Panc1 (cell line): ENCODE measurements around the gene ACOXL. TPM values are rescaled to one million over a fixed set of nuclear protein-coding genes. Genes with fewer than 3 reads are reported as not detected.

ENCODE experiments used
- ATAC-seq: fragments of 200-7000 bp; cut with Tn5 transposase; 2 replicates; pipeline ENCODE4 v1.9.1; 2020; ENCODE audit warnings: mild to moderate bottlenecking, moderate library complexity
- BruUV-seq: library from RNA; stranded (reverse); fragments of 400-500 nt; replicated peaks from 2 replicates; lab custom pipeline; 2021; lab: Mats Ljungman, UMichigan
- CTCF ChIA-PET: fragments of 300-600 bp; sonication (Branson Sonifier 250); formaldehyde crosslinking; loops from one replicate; lab custom pipeline; 2022; ENCODE audit warnings: antibody characterized with exemption; lab: Charles Lee
- POLR2A ChIA-PET: fragments of 300-600 bp; sonication (Branson Sonifier 250); formaldehyde crosslinking; loops from one replicate; lab custom pipeline; 2022; ENCODE audit warnings: antibody characterized with exemption; lab: Charles Lee
- DNase-seq: peaks from one replicate; pipeline ENCODE4 v3.0.0-alpha.2; 2010; ENCODE audit warnings: low read depth, low spot score
- H3K27ac ChIP-seq: 2 replicates; pipeline ENCODE4 v1.5.1; 2011; ENCODE audit warnings: mild to moderate bottlenecking, low read length, inconsistent platforms
- H3K27me3 ChIP-seq: fragments of 200-500 bp; sonication (Bioruptor generic); 2 replicates; pipeline ENCODE4 v1.6.0; 2014; ENCODE audit warnings: low read length, inconsistent platforms; ENCODE audit not compliant: control insufficient read depth, insufficient read depth
- H3K36me3 ChIP-seq: fragments of 200-500 bp; sonication (Bioruptor generic); 2 replicates; pipeline ENCODE4 v1.5.1; 2014; ENCODE audit warnings: inconsistent platforms, mild to moderate bottlenecking, low read length, moderate library complexity; ENCODE audit not compliant: control insufficient read depth, insufficient read depth
- H3K4me1 ChIP-seq: 2 replicates; pipeline ENCODE4 v1.5.1; 2011; ENCODE audit warnings: inconsistent platforms, mild to moderate bottlenecking, low read length, moderate library complexity; ENCODE audit not compliant: control insufficient read depth, insufficient read depth
- H3K4me3 ChIP-seq, 2 experiments: 2 replicates each; pipeline ENCODE4 v1.5.1; 2011 to 2012; ENCODE audit warnings: low read depth in 2 of 2, low read length in 2 of 2, mild to moderate bottlenecking in 2 of 2, inconsistent platforms in 1 of 2, moderate library complexity in 1 of 2
- H3K9me3 ChIP-seq: fragments of 200-500 bp; sonication (Bioruptor generic); 2 replicates; pipeline ENCODE4 v1.5.1; 2014; ENCODE audit warnings: low read depth, mild to moderate bottlenecking, inconsistent platforms, low read length, moderate library complexity; ENCODE audit not compliant: control insufficient read depth, insufficient read depth
- POLR2AphosphoS5 ChIP-seq: IDR thresholded peaks from 2 replicates; pipeline ENCODE4 v1.6.1; 2012; ENCODE audit warnings: mild to moderate bottlenecking, low read depth, low read length, moderate library complexity
- REST ChIP-seq, 2 experiments: IDR thresholded peaks; 2 replicates each; pipeline ENCODE4 v1.6.1; 2011 to 2012; ENCODE audit warnings: low read depth in 2 of 2, control low read depth in 1 of 2, low read length in 1 of 2, mild to moderate bottlenecking in 1 of 2, moderate library complexity in 1 of 2; ENCODE audit not compliant: insufficient read depth in 1 of 2
- SIN3A ChIP-seq: IDR thresholded peaks from 2 replicates; pipeline ENCODE4 v1.6.1; 2012; ENCODE audit warnings: low read depth, mild to moderate bottlenecking, low read length, moderate library complexity, borderline replicate concordance; ENCODE audit not compliant: insufficient read depth
- TCF7L2 ChIP-seq: IDR thresholded peaks from 2 replicates; pipeline ENCODE4 v1.6.1; 2011; ENCODE audit warnings: mild to moderate bottlenecking, low read depth, low read length, inconsistent platforms
- in situ Hi-C: cut with HindIII; loops from 2 replicates; pipeline ENCODE4 v1.10.0; 2016; ENCODE audit warnings: low sequenced_read_pairs, low pct_unique_long_range_greater_than_20kb
- intact Hi-C: fragments of 100-400 bp; cut with micrococcal nuclease; formaldehyde crosslinking; loops from one replicate; pipeline ENCODE4 v1.10.0; 2022; ENCODE audit not compliant: unreplicated experiment
- total RNA-seq: library from RNA; stranded (reverse); gene quantifications from one replicate; pipeline ENCODE4 v1.2.1, GENCODE V29; 2021; ENCODE audit not compliant: unreplicated experiment
- TF ChIP-seq, protein P1 (sequence below): fragments of 450-650 bp; IDR thresholded peaks from 2 replicates; pipeline ENCODE4 v1.5.1; 2017; ENCODE audit warnings: mild to moderate bottlenecking

Gene ACOXL
- total RNA-seq, 1 experiment from 2014 or later, result 4.9 TPM

DNA sequence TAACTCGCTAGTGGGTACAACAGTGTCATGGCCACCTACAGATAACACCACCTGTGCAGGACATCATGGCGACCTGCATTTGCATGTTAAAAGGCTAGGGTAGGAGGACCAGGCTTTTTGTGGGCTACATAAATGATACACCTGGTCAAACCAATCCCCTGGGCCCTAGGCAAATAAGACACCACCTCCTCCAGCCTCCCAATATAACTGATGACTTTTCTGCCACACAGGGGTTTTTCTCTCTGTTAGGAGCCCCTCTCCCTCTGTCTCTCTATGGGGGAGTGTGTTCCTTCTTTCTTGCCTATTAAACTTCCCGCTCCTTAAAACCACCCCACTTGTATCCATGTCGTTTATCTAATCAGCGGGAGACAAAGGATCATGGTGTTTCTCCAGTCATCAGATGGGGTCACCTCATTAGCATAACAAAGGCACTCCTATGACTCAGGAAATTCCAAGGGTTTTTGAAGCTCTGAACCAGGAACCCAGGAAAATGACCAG, 43.7 kb upstream of the ACOXL start:
- TF ChIP-seq, protein P1, sequence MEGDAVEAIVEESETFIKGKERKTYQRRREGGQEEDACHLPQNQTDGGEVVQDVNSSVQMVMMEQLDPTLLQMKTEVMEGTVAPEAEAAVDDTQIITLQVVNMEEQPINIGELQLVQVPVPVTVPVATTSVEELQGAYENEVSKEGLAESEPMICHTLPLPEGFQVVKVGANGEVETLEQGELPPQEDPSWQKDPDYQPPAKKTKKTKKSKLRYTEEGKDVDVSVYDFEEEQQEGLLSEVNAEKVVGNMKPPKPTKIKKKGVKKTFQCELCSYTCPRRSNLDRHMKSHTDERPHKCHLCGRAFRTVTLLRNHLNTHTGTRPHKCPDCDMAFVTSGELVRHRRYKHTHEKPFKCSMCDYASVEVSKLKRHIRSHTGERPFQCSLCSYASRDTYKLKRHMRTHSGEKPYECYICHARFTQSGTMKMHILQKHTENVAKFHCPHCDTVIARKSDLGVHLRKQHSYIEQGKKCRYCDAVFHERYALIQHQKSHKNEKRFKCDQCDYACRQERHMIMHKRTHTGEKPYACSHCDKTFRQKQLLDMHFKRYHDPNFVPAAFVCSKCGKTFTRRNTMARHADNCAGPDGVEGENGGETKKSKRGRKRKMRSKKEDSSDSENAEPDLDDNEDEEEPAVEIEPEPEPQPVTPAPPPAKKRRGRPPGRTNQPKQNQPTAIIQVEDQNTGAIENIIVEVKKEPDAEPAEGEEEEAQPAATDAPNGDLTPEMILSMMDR, result no peak
- TF ChIP-seq SIN3A (no peak), POLR2AphosphoS5 (no peak), TCF7L2 (no peak), REST (IDR thresholded peaks at IDR 0.05; ENCODE audit: insufficient read depth in 1 of 2, low read depth in 2 of 2, low read length in 1 of 2) (no peak)
- CTCF ChIA-PET, result no interaction called here
- DNase-seq (no peak), ATAC-seq (no peak)
- no peaks in the 10 kb centered on the region for H3K27me3 ChIP-seq
- intact Hi-C loops, result no loop called here
- no peak overlapping the region for H3K4me3 ChIP-seq
- H3K36me3 ChIP-seq, result no peaks in the 10 kb centered on the region
- in situ Hi-C loops, result no loop called here
- no peaks in the 10 kb centered on the region for H3K4me1 ChIP-seq
- POLR2A ChIA-PET, result no interaction called here
- peaks cover 10% of the 10 kb centered on the region; the same call in 1 of the 2 replicates for H3K9me3 ChIP-seq
- BruUV-seq, result no TSS peak
- no peak overlapping the region for H3K27ac ChIP-seq

- no peak for DNase-seq
- H3K27ac ChIP-seq, result no peak overlapping the region
- intact Hi-C loops (no loop called here), in situ Hi-C loops (no loop called here)
- H3K27me3 ChIP-seq, result no peaks in the 10 kb centered on the region
- no peaks in the 10 kb centered on the region for H3K4me1 ChIP-seq
- H3K36me3 ChIP-seq, result no peaks in the 10 kb centered on the region
- peaks cover 10% of the 10 kb centered on the region; the same call in 1 of the 2 replicates for H3K9me3 ChIP-seq
- ChIA-PET CTCF (no interaction called here), POLR2A (no interaction called here)
- no TSS peak for BruUV-seq
- H3K4me3 ChIP-seq, result no peak overlapping the region
- no peak for TF ChIP-seq REST (IDR thresholded peaks at IDR 0.05; ENCODE audit: insufficient read depth in 1 of 2, low read depth in 2 of 2, low read length in 1 of 2)
- TF ChIP-seq POLR2AphosphoS5, result no peak
- no peak for TF ChIP-seq TCF7L2
- TF ChIP-seq, protein P1, result no peak
- TF ChIP-seq SIN3A, result no peak
- ATAC-seq, result no peak
Observed at GRCh38 chr2:110690083-110690965, 42.0 kb upstream of the ACOXL start.
